ENCODE measurements around the gene ATP9B.
"Not testable (repeated sequence)": the region's sequence is repeated elsewhere in the genome, so short reads cannot be mapped to it uniquely, and the experiment has no call there.

Gene ATP9B

GRCh38 chr18:79283929-79284328, 214.7 kb downstream of the ATP9B start:
- no peak for DNase-seq
- H3K36me3 ChIP-seq (ENCODE audit: control insufficient read depth, insufficient read depth, low read length): peaks cover 8% of the 10 kb centered on the region
- H3K9me3 ChIP-seq (ENCODE audit: control insufficient read depth, low read length): no peaks in the 10 kb centered on the region
- no peaks in the 10 kb centered on the region for H3K4me1 ChIP-seq (ENCODE audit: control insufficient read depth, insufficient read depth, low read length, poor library complexity, severe bottlenecking)
- no peaks in the 10 kb centered on the region for H3K27me3 ChIP-seq (replicated peaks; ENCODE audit: control insufficient read depth, insufficient read depth, low read length, poor library complexity, severe bottlenecking)
- H3K4me3 ChIP-seq (ENCODE audit: insufficient read depth, low read depth, low read length, poor library complexity, severe bottlenecking): no peak overlapping the region
- no peak overlapping the region for H3K27ac ChIP-seq (ENCODE audit: insufficient read depth, low read length, poor library complexity, severe bottlenecking)

GRCh38 chr18:79285191-79285590, 216.0 kb downstream of the ATP9B start:
- H3K36me3 ChIP-seq (ENCODE audit: control insufficient read depth, insufficient read depth, low read length); DNase-seq; H3K4me3 ChIP-seq (ENCODE audit: insufficient read depth, low read depth, low read length, poor library complexity, severe bottlenecking); H3K9me3 ChIP-seq (ENCODE audit: control insufficient read depth, low read length); H3K4me1 ChIP-seq (ENCODE audit: control insufficient read depth, insufficient read depth, low read length, poor library complexity, severe bottlenecking); H3K27me3 ChIP-seq (replicated peaks; ENCODE audit: control insufficient read depth, insufficient read depth, low read length, poor library complexity, severe bottlenecking); H3K27ac ChIP-seq (ENCODE audit: insufficient read depth, low read length, poor library complexity, severe bottlenecking): not testable (repeated sequence)

GRCh38 chr18:79290409-79290808, 221.2 kb downstream of the ATP9B start:
- DNase-seq; H3K4me1 ChIP-seq (ENCODE audit: control insufficient read depth, insufficient read depth, low read length, poor library complexity, severe bottlenecking); H3K4me3 ChIP-seq (ENCODE audit: insufficient read depth, low read depth, low read length, poor library complexity, severe bottlenecking); H3K27me3 ChIP-seq (replicated peaks; ENCODE audit: control insufficient read depth, insufficient read depth, low read length, poor library complexity, severe bottlenecking); H3K9me3 ChIP-seq (ENCODE audit: control insufficient read depth, low read length); H3K27ac ChIP-seq (ENCODE audit: insufficient read depth, low read length, poor library complexity, severe bottlenecking); H3K36me3 ChIP-seq (ENCODE audit: control insufficient read depth, insufficient read depth, low read length): not testable (repeated sequence)

GRCh38 chr18:79290876-79291275, 221.7 kb downstream of the ATP9B start:
- no peak overlapping the region for H3K4me3 ChIP-seq (ENCODE audit: insufficient read depth, low read depth, low read length, poor library complexity, severe bottlenecking)
- no peaks in the 10 kb centered on the region for H3K27me3 ChIP-seq (replicated peaks; ENCODE audit: control insufficient read depth, insufficient read depth, low read length, poor library complexity, severe bottlenecking)
- no peak for DNase-seq
- no peaks in the 10 kb centered on the region for H3K9me3 ChIP-seq (ENCODE audit: control insufficient read depth, low read length)
- H3K4me1 ChIP-seq (ENCODE audit: control insufficient read depth, insufficient read depth, low read length, poor library complexity, severe bottlenecking): no peaks in the 10 kb centered on the region
- no peak overlapping the region for H3K27ac ChIP-seq (ENCODE audit: insufficient read depth, low read length, poor library complexity, severe bottlenecking)
- H3K36me3 ChIP-seq (ENCODE audit: control insufficient read depth, insufficient read depth, low read length): no peaks in the 10 kb centered on the region

- Histone ChIP-seq H3K4me1 (ENCODE audit: control insufficient read depth, insufficient read depth, low read length, poor library complexity, severe bottlenecking) (no peaks in the 10 kb centered on the region), H3K9me3 (ENCODE audit: control insufficient read depth, low read length) (no peaks in the 10 kb centered on the region), H3K4me3 (ENCODE audit: insufficient read depth, low read depth, low read length, poor library complexity, severe bottlenecking) (no peak overlapping the region), H3K27me3 (replicated peaks; ENCODE audit: control insufficient read depth, insufficient read depth, low read length, poor library complexity, severe bottlenecking) (no peaks in the 10 kb centered on the region), H3K36me3 (ENCODE audit: control insufficient read depth, insufficient read depth, low read length) (peaks cover 4% of the 10 kb centered on the region), H3K27ac (ENCODE audit: insufficient read depth, low read length, poor library complexity, severe bottlenecking) (no peak overlapping the region)
- DNase-seq: no peak
These were observed 225.0 kb downstream of the ATP9B start for GRCh38 chr18:79294235-79294634.

- no peaks in the 10 kb centered on the region for H3K9me3 ChIP-seq (ENCODE audit: control insufficient read depth, low read length)
- no peak for DNase-seq
- no peak overlapping the region for H3K4me3 ChIP-seq (ENCODE audit: insufficient read depth, low read depth, low read length, poor library complexity, severe bottlenecking)
- peaks cover 18% of the 10 kb centered on the region for H3K36me3 ChIP-seq (ENCODE audit: control insufficient read depth, insufficient read depth, low read length)
- no peaks in the 10 kb centered on the region for H3K27me3 ChIP-seq (replicated peaks; ENCODE audit: control insufficient read depth, insufficient read depth, low read length, poor library complexity, severe bottlenecking)
- H3K4me1 ChIP-seq (ENCODE audit: control insufficient read depth, insufficient read depth, low read length, poor library complexity, severe bottlenecking): no peaks in the 10 kb centered on the region
- H3K27ac ChIP-seq (ENCODE audit: insufficient read depth, low read length, poor library complexity, severe bottlenecking): no peak overlapping the region
These were observed 230.1 kb downstream of the ATP9B start for GRCh38 chr18:79299272-79299671.

GRCh38 chr18:79299711-79300110, 230.5 kb downstream of the ATP9B start:
- no peaks in the 10 kb centered on the region for H3K27me3 ChIP-seq (replicated peaks; ENCODE audit: control insufficient read depth, insufficient read depth, low read length, poor library complexity, severe bottlenecking)
- H3K4me3 ChIP-seq (ENCODE audit: insufficient read depth, low read depth, low read length, poor library complexity, severe bottlenecking): no peak overlapping the region
- no peak overlapping the region for H3K27ac ChIP-seq (ENCODE audit: insufficient read depth, low read length, poor library complexity, severe bottlenecking)
- H3K36me3 ChIP-seq (ENCODE audit: control insufficient read depth, insufficient read depth, low read length): peaks cover 21% of the 10 kb centered on the region
- no peak for DNase-seq
- H3K9me3 ChIP-seq (ENCODE audit: control insufficient read depth, low read length): no peaks in the 10 kb centered on the region
- no peaks in the 10 kb centered on the region for H3K4me1 ChIP-seq (ENCODE audit: control insufficient read depth, insufficient read depth, low read length, poor library complexity, severe bottlenecking)

- H3K4me3 ChIP-seq (ENCODE audit: insufficient read depth, low read depth, low read length, poor library complexity, severe bottlenecking): no peak overlapping the region
- no peak overlapping the region for H3K27ac ChIP-seq (ENCODE audit: insufficient read depth, low read length, poor library complexity, severe bottlenecking)
- no peaks in the 10 kb centered on the region for H3K4me1 ChIP-seq (ENCODE audit: control insufficient read depth, insufficient read depth, low read length, poor library complexity, severe bottlenecking)
- no peaks in the 10 kb centered on the region for H3K27me3 ChIP-seq (replicated peaks; ENCODE audit: control insufficient read depth, insufficient read depth, low read length, poor library complexity, severe bottlenecking)
- no peak for DNase-seq
- H3K36me3 ChIP-seq (ENCODE audit: control insufficient read depth, insufficient read depth, low read length): peaks cover 28% of the 10 kb centered on the region
- no peaks in the 10 kb centered on the region for H3K9me3 ChIP-seq (ENCODE audit: control insufficient read depth, low read length)
These were observed 231.2 kb downstream of the ATP9B start for GRCh38 chr18:79300413-79300812.

- DNase-seq: no peak
- Histone ChIP-seq H3K27ac (ENCODE audit: insufficient read depth, low read length, poor library complexity, severe bottlenecking) (no peak overlapping the region), H3K4me1 (ENCODE audit: control insufficient read depth, insufficient read depth, low read length, poor library complexity, severe bottlenecking) (no peaks in the 10 kb centered on the region), H3K9me3 (ENCODE audit: control insufficient read depth, low read length) (no peaks in the 10 kb centered on the region), H3K36me3 (ENCODE audit: control insufficient read depth, insufficient read depth, low read length) (peaks cover 33% of the 10 kb centered on the region), H3K27me3 (replicated peaks; ENCODE audit: control insufficient read depth, insufficient read depth, low read length, poor library complexity, severe bottlenecking) (no peaks in the 10 kb centered on the region), H3K4me3 (ENCODE audit: insufficient read depth, low read depth, low read length, poor library complexity, severe bottlenecking) (no peak overlapping the region)
These were observed 232.9 kb downstream of the ATP9B start for GRCh38 chr18:79302120-79302519.

GRCh38 chr18:79305911-79306310, 236.7 kb downstream of the ATP9B start:
- Histone ChIP-seq H3K9me3 (ENCODE audit: control insufficient read depth, low read length) (no peaks in the 10 kb centered on the region), H3K36me3 (ENCODE audit: control insufficient read depth, insufficient read depth, low read length) (peaks cover 33% of the 10 kb centered on the region), H3K4me3 (ENCODE audit: insufficient read depth, low read depth, low read length, poor library complexity, severe bottlenecking) (no peak overlapping the region), H3K4me1 (ENCODE audit: control insufficient read depth, insufficient read depth, low read length, poor library complexity, severe bottlenecking) (no peaks in the 10 kb centered on the region), H3K27ac (ENCODE audit: insufficient read depth, low read length, poor library complexity, severe bottlenecking) (no peak overlapping the region), H3K27me3 (replicated peaks; ENCODE audit: control insufficient read depth, insufficient read depth, low read length, poor library complexity, severe bottlenecking) (no peaks in the 10 kb centered on the region)
- no peak for DNase-seq
